ENCODE measurements around the gene IL16.

The IL16 gene

GRCh38 chr15:81185631-81186295, 10.9 kb upstream of the IL16 start:
- no peak for TF ChIP-seq CTCF (IDR thresholded peaks at IDR 0.05)
- TF ChIP-seq ZFX (IDR thresholded peaks at IDR 0.05; ENCODE audit: borderline replicate concordance): no peak
- H3K27ac ChIP-seq: no peak overlapping the region

DNA sequence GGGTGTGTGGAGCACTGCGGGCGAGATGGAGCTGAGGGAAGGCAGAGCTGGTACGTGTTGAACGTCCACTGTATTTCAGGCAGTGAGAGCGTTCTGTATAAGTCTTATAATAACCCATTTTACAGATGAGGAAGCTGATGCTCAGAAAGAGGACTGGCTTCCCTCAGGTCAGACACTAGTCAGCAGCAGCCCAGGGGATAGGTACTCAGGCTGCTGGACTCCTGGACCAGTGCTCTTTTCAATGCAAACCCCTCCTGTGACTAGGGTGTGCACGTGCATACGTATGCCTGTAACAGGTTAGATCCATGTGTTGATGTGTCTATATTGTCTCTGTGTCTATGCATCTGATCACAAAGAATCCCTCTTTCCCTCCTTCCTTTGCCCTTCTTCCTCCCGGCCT, 8.3 kb upstream of the IL16 start:
- TF ChIP-seq ZFX (IDR thresholded peaks at IDR 0.05; ENCODE audit: borderline replicate concordance): no peak
- TF ChIP-seq CTCF (IDR thresholded peaks at IDR 0.05): no peak
- H3K27ac ChIP-seq: no peak overlapping the region

GRCh38 chr15:81189583-81190283, 6.9 kb upstream of the IL16 start:
- no peak for TF ChIP-seq CTCF (IDR thresholded peaks at IDR 0.05)
- TF ChIP-seq ZFX (IDR thresholded peaks at IDR 0.05; ENCODE audit: borderline replicate concordance): no peak
- H3K27ac ChIP-seq: no peak overlapping the region

GRCh38 chr15:81190922-81191507, 5.7 kb upstream of the IL16 start:
- TF ChIP-seq ZFX (IDR thresholded peaks at IDR 0.05; ENCODE audit: borderline replicate concordance) (no peak), CTCF (IDR thresholded peaks at IDR 0.05) (no peak)

GRCh38 chr15:81191701-81192100, 5.0 kb upstream of the IL16 start:
- TF ChIP-seq ZFX (IDR thresholded peaks at IDR 0.05; ENCODE audit: borderline replicate concordance): no peak
- no peak for TF ChIP-seq CTCF (IDR thresholded peaks at IDR 0.05)
- H3K27ac ChIP-seq: no peak overlapping the region

More at GRCh38 chr15:81190922-81191507, 5.7 kb upstream of the IL16 start:
- no peak overlapping the region for H3K27ac ChIP-seq

DNA sequence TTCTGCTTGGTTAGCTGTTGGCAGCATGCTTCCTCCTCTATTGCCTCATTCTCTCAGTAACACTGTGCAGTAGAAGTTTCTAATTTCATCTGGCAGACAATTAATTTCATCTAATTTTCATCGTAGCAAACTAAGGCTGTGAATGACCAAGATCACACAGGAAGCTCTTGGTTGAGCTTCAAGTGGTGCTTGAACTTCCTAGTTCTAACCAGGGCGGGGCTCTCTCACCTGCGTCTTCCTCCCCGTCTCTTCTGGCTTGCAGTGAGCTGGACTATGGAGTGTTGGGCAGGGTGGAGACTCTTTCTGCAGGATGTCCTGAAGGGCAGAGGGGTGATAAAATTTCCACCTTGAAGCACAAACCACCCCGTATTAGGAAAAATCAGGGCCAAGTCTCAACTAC, 2.0 kb upstream of the IL16 start:
- H3K27ac ChIP-seq: no peak overlapping the region
- no peak for TF ChIP-seq CTCF (IDR thresholded peaks at IDR 0.05)
- no peak for TF ChIP-seq ZFX (IDR thresholded peaks at IDR 0.05; ENCODE audit: borderline replicate concordance)

DNA sequence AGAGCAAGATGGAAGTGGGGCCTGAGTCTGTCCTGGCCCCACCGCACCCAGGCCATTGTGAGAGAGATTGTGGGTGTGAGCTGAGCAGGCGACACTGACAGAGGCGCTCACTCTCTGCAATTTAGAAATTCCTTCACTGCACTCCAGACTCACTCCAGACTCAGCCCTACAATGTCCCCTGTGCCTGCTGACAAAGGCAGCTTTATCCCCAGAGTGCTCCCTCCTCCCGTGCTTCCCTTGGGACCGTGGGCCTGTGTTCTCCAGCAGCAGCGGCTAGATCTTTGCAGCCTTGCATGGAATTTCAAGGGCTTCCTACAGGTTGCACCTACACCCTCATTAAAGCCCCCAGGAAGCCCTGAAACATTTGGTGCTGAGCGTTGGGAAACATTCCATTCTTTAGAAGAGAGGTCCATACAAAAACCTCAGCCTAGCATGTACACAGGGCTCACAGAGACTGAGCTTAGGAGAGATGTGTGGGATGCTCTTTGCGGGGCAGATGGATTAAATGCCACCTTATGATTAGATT, 1.3 kb upstream of the IL16 start:
- no peak for TF ChIP-seq CTCF (IDR thresholded peaks at IDR 0.05)
- no peak for TF ChIP-seq ZFX (IDR thresholded peaks at IDR 0.05; ENCODE audit: borderline replicate concordance)
- no peak overlapping the region for H3K27ac ChIP-seq

Data from 22Rv1 (cell line).